Ectodermal cell (in vitro differentiated cells): ENCODE data around the gene BTN2A1.
"Not testable (repeated sequence)": the region's sequence is repeated elsewhere in the genome, so short reads cannot be mapped to it uniquely, and the experiment has no call there.

Source experiments
- H3K27ac ChIP-seq: 2 replicates; pipeline ENCODE4 v1.7.0; 2013; ENCODE audit warnings: mild to moderate bottlenecking, low read depth, low read length; ENCODE audit not compliant: insufficient read depth, poor library complexity, severe bottlenecking
- H3K27me3 ChIP-seq: 2 replicates; pipeline ENCODE4 v1.7.0; 2013; ENCODE audit warnings: mild to moderate bottlenecking, low read length; ENCODE audit not compliant: insufficient read depth, control insufficient read depth, poor library complexity, severe bottlenecking
- H3K36me3 ChIP-seq: one replicate; pipeline ENCODE4 v1.7.0; 2013; ENCODE audit warnings: low read length; ENCODE audit not compliant: control insufficient read depth, insufficient read depth
- H3K4me1 ChIP-seq: one replicate; pipeline ENCODE4 v1.7.0; 2013; ENCODE audit warnings: low read length; ENCODE audit not compliant: control insufficient read depth, insufficient read depth
- H3K4me3 ChIP-seq: 2 replicates; pipeline ENCODE4 v1.7.0; 2013; ENCODE audit warnings: low read depth, low read length, control low read depth; ENCODE audit not compliant: insufficient read depth
- H3K9me3 ChIP-seq: 2 replicates; pipeline ENCODE4 v1.7.0; 2013; ENCODE audit warnings: mild to moderate bottlenecking, low read length, moderate library complexity; ENCODE audit not compliant: control insufficient read depth
- WGBS, 2 experiments: methylation state at CpG; one replicate each; pipeline ENCODE4 v1.1.7; 2013; ENCODE audit warnings: missing lambda C conversion rate in 2 of 2; 5-methylcytosine and 5-hydroxymethylcytosine counted together

The BTN2A1 gene

DNA sequence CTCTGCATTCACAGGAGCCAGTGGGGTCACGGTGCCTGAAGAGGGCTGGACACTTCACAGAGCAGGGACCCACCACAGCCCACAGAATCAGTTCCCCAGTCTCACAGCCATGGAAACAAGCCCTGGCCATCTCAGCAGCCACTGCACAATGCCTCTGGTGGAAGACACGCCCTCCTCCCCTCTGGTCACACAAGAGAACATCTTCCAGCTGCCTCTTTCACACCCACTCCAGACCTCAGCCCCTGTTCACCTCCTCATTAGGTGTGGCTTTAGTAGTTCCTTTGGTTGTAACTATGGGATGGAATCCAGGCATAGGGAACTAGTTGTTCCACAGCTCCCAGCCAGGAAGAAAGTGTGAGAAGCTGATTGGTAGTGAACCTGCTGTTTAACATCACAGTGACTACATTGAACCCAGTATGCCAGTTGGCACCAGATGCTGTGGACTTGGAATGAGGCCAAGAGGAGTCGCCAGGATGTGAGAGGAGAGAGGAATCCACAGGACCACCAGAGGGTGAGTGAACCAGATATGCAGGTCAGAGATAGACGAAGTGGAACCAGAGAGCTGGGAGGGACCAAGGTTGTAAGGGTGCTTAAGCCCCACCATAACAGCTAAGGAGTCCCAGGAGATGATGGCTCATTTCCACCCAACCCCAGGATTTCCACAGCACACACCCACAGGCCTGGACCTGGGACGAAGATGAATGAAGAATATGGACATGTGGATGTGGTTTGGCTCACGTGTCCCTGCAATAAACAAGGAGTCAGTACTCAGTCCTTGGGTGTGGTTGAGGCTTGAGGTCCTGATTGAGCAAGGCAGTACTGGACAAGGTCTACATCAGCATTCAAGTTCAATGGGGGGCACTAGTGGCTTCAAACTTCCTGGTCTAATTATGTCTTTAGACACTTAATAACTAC, 26.2 kb upstream of the BTN2A1 start:
- Histone ChIP-seq H3K27me3 (no peaks in the 10 kb centered on the region), H3K27ac (no peak overlapping the region), H3K4me1 (no peaks in the 10 kb centered on the region), H3K9me3 (no peaks in the 10 kb centered on the region), H3K4me3 (no peak overlapping the region), H3K36me3 (no peaks in the 10 kb centered on the region)
- 88 to 92% methylated on average over 6 of the region's 6 CpGs for WGBS, 2 experiments

DNA sequence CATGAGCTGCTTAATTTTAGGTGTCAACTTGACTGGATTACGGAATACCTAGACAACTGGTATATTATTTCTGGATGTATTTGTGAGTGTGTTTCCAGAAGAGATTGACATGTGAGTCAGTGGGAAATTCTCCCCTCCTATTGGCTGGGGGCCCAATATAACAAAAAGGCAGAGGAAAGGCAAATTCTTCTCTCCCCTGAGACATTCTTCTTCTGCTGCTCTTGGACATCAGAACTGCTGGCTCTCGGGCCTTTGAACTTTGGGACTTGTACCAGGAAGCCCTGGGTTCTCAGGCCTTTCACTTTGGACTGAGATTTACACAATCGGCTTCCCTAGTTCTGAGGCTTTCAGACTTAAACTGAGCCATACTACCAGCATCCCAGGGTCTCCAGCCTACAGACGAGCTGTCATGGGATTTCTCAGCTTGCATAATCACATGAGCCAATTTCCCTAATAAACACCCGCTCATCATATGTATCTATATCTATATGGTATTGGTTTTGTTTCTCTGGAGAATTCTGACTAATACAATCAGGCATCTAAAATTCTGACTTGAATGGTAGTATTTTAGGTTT, 25.0 kb upstream of the BTN2A1 start:
- Histone ChIP-seq H3K4me1 (no peaks in the 10 kb centered on the region), H3K27ac (no peak overlapping the region), H3K36me3 (no peaks in the 10 kb centered on the region), H3K27me3 (no peaks in the 10 kb centered on the region), H3K9me3 (no peaks in the 10 kb centered on the region), H3K4me3 (no peak overlapping the region)
- WGBS, 2 experiments: 87 to 88% methylated on average over 4 of the region's 5 CpGs

DNA sequence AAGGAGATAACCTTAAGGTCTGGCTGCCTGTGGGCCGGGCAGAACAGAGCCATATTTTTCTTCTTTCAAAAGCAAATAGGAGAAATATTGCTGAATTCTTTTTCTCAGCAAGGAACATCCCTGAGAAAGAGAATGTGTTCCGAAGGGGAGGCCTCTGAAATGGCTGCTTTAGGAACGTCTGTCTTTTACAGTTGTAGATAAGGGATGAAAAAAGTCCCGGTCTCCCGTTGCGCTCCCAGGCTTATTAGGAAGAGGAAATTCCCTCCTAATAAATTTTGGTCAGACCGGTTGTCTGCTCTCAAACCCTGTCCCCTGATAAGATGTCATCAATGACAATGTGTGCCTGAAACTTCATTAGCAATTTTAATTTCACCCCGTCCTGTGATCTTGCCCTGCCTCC, 24.1 kb upstream of the BTN2A1 start:
- H3K36me3 ChIP-seq, H3K27me3 ChIP-seq, H3K9me3 ChIP-seq, H3K4me1 ChIP-seq, H3K4me3 ChIP-seq, H3K27ac ChIP-seq: not testable (repeated sequence)
- WGBS, 2 experiments: 94 to 95% methylated on average over 8 of the region's 8 CpGs

DNA sequence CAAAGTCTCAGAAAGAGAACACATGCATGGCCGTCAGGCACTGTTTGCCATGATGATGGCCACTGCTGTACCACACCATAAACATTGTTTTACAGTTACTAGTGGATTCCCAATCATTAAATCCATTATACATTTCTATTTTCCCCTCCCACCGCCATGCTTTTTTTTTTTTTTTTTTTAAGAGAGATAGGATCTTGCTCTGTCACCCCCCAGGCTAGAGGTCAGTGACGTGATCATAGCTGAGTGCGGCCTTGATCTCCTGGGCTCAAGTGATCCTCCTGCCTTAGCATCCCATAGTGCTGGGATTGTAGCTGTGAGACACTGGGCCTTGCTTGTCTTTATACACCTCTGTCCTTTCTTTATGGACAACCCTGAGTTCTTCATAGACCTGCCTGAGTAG, 21.7 kb upstream of the BTN2A1 start:
- Histone ChIP-seq H3K4me1 (no peaks in the 10 kb centered on the region), H3K9me3 (no peaks in the 10 kb centered on the region), H3K27me3 (no peaks in the 10 kb centered on the region), H3K4me3 (no peak overlapping the region), H3K27ac (no peak overlapping the region), H3K36me3 (no peaks in the 10 kb centered on the region)
- 90% methylated on average over 4 of the region's 4 CpGs for WGBS, 2 experiments

DNA sequence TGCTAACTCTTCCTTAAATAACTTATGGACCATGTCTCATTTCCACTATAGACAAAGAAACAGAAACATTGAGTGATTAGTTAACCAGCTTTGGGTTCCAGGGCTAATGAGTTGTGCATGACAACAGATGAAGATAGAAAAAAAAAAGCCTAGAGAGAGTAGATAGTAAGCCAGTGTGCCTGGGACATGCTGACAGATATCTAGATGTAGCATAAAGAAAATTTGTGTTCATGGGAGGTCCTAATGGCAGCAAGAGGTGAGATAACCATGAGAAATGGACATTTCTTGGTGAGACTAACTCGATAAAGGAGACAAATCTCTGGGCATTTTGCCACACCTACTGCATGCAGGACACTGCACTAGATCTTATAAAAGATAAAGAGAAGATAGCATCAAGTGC, 20.2 kb upstream of the BTN2A1 start:
- no peaks in the 10 kb centered on the region for H3K27me3 ChIP-seq
- no peak overlapping the region for H3K27ac ChIP-seq
- no peak overlapping the region for H3K4me3 ChIP-seq
- no peaks in the 10 kb centered on the region for H3K36me3 ChIP-seq
- WGBS, 2 experiments: 93 to 100% methylated on average over 1 of the region's 1 CpG
- H3K4me1 ChIP-seq: no peaks in the 10 kb centered on the region
- no peaks in the 10 kb centered on the region for H3K9me3 ChIP-seq

DNA sequence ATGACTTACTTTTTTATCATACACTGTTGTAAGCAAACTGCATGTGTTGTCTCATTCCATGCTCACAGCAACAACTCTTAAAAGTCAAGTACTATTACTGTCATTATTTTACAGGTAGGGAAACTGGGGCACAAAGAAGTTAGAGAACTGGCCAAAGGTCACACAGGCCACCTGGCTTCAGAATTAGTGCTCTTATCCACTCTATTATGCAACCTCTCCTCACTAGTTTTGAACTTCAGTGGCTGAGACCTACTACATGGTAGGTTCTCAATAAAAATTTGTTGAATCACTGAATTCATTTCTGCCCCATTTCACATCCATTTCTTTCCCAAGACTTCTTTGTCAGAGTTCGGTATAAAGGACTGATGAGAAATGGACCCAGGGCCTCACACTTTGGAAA, 19.8 kb upstream of the BTN2A1 start:
- H3K27me3 ChIP-seq: no peaks in the 10 kb centered on the region
- H3K9me3 ChIP-seq: no peaks in the 10 kb centered on the region
- no peaks in the 10 kb centered on the region for H3K4me1 ChIP-seq
- no peaks in the 10 kb centered on the region for H3K36me3 ChIP-seq
- H3K27ac ChIP-seq: no peak overlapping the region
- no peak overlapping the region for H3K4me3 ChIP-seq
- WGBS, 2 experiments: 91 to 93% methylated on average over 1 of the region's 1 CpG

DNA sequence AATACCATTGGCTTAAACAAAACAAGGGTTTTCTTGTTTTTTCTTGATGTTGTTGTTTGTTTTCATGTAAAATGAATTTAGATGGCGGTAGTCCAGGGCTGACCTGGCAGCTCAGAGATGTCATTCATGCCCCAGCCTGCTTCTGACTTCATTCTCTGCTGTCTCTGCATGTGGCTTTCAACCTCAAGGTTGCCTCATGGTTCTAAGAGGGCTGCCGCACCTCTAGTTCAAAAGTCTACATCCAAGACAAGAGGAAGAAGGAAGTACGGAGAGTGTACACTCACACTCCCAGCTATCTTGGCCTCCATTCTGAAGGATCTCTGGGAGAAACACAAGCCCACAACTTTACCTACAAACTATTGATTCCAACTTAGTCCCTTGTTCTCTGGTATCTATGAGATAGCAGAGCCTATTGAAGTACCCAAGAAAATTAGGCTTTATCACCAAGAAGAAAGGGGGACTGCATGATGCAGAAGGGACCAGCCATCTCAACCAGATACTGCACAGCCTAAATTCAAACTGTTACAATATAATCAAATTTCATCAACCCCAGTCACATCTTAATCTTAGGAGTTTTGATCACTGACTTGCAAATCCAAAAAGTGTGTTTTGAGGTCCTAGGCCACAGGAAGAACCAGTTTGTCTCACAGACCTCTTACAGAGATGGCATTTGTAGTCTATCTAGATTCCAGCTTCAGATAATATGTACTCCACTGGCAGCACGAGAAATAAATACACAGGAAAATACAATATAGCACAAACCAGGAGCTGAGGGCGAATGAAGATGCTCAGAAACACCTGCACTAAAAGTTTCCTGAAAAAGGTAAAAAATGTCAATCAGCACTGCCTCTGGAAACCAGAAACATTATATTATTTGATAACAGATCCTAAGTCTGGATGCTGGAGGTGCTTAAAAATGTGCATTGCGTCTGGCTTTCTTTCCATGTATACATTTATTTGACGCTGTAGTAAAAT, 18.3 kb upstream of the BTN2A1 start:
- no peak overlapping the region for H3K4me3 ChIP-seq
- 85 to 92% methylated on average over 6 to 7 of the region's 7 CpGs for WGBS, 2 experiments
- no peaks in the 10 kb centered on the region for H3K4me1 ChIP-seq
- no peaks in the 10 kb centered on the region for H3K9me3 ChIP-seq
- no peak overlapping the region for H3K27ac ChIP-seq
- H3K27me3 ChIP-seq: no peaks in the 10 kb centered on the region
- H3K36me3 ChIP-seq: no peaks in the 10 kb centered on the region

DNA sequence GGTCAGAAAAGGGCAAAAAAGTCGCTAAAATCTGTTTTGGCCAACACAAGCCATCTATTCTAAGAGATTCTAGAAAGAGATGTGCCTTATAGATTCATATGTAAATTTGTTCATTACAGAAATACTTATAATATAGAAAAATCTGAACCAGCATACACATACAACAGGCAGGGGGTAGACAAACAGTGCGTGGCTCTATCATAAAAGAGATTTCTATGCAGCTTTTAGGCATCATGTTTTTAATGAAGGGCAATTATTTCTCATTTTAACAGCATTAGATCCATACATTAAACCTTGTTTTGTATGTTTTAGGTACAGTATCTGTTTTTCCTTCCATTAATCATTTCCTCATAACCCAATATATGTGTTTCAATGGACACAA, 16.8 kb upstream of the BTN2A1 start:
- no peaks in the 10 kb centered on the region for H3K27me3 ChIP-seq
- 88 to 95% methylated on average over 1 to 2 of the region's 2 CpGs for WGBS, 2 experiments
- no peaks in the 10 kb centered on the region for H3K36me3 ChIP-seq
- H3K27ac ChIP-seq: no peak overlapping the region
- no peaks in the 10 kb centered on the region for H3K4me1 ChIP-seq
- H3K4me3 ChIP-seq: no peak overlapping the region
- no peaks in the 10 kb centered on the region for H3K9me3 ChIP-seq

DNA sequence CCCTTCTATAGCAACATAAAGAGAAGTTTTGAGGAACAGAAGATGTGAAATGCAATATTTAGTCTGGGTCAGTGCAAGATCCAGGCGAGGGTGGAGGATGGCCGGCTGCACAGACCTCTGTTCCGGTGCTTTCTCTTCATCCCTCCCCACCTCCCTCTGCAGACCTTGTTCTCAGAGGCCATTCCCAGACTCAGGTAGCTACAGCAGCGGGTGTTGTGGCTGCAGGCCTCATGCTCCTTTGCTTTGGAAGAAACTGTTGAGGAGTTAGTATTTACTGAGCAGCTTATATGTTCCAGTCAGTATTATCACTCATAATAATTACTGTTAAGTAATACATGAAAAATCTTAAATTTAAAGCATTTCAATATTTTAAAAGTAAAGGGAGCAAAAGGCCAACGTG, 15.8 kb upstream of the BTN2A1 start:
- Histone ChIP-seq H3K4me3 (no peak overlapping the region), H3K27me3 (no peaks in the 10 kb centered on the region), H3K9me3 (no peaks in the 10 kb centered on the region), H3K4me1 (no peaks in the 10 kb centered on the region), H3K27ac (no peak overlapping the region), H3K36me3 (no peaks in the 10 kb centered on the region)
- WGBS, 2 experiments: 83 to 86% methylated on average over 4 to 5 of the region's 5 CpGs
